Activated CD4-positive, alpha-beta T cell treated with anti-CD3 and anti-CD28 coated beads, Interleukin-2, amount 10 ng/mL, durations not matched to agents 7 days and 5 days (primary cell): Measurements from ENCODE around the gene SRGAP1. TPM values are rescaled to one million over a fixed set of nuclear protein-coding genes. Genes with fewer than 3 reads are reported as not detected.

ENCODE experiments used
- CTCF ChIA-PET: fragments of 350-600 bp; sonication (Branson Sonifier 250); formaldehyde crosslinking; loops from one replicate; lab custom pipeline; 2021; ENCODE audit warnings: antibody characterized with exemption; lab: Charles Lee
- POLR2A ChIA-PET: fragments of 350-600 bp; sonication (Branson Sonifier 250); formaldehyde crosslinking; loops from one replicate; lab custom pipeline; 2021; ENCODE audit warnings: antibody characterized with exemption; lab: Charles Lee
- DNase-seq: peaks from one replicate; pipeline ENCODE4 v3.0.0-alpha.2; 2020
- H3K27ac Mint-ChIP-seq: one replicate; pipeline ENCODE4 v1.8.0; 2021; ENCODE audit warnings: mild to moderate bottlenecking, moderate library complexity, mixed read lengths
- H3K27me3 Mint-ChIP-seq: one replicate; pipeline ENCODE4 v1.8.0; 2021; ENCODE audit warnings: mixed read lengths
- H3K36me3 Mint-ChIP-seq: one replicate; pipeline ENCODE4 v1.8.0; 2021; ENCODE audit warnings: low read depth, mixed read lengths
- H3K4me1 Mint-ChIP-seq: one replicate; pipeline ENCODE4 v1.8.0; 2021; ENCODE audit warnings: mixed read lengths
- H3K4me3 Mint-ChIP-seq: one replicate; pipeline ENCODE4 v1.8.0; 2021; ENCODE audit warnings: mild to moderate bottlenecking, moderate library complexity, mixed read lengths
- H3K9me3 Mint-ChIP-seq: one replicate; pipeline ENCODE4 v1.8.0; 2021; ENCODE audit warnings: mixed read lengths
- total RNA-seq, 2 experiments: library from RNA; stranded (reverse); gene quantifications; one replicate each; pipeline ENCODE4 v1.2.3, GENCODE V29; 2021

The SRGAP1 gene
- total RNA-seq, 2 experiments from 2014 or later: not detected

DNA sequence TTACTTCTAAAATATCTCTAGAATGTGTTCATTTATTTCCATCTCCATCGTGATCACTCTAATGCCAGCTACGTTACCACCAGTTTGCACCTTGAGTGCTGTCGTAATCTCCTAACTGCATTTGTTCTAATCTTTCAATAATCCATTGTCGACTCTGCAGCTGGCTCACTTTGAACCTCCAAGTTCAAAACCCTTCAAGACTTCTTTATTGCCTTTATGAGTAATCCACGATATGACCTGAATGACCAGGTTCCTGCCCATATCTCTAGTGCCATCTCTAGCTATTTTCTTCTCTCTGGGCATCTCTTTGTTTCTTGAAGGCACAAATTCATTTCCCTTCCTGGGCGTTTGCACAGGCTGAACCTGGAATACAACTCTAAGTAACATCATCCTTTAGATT is 76.7 kb downstream of the SRGAP1 start:
- ChIA-PET CTCF (no interaction called here), POLR2A (no interaction called here)

DNA sequence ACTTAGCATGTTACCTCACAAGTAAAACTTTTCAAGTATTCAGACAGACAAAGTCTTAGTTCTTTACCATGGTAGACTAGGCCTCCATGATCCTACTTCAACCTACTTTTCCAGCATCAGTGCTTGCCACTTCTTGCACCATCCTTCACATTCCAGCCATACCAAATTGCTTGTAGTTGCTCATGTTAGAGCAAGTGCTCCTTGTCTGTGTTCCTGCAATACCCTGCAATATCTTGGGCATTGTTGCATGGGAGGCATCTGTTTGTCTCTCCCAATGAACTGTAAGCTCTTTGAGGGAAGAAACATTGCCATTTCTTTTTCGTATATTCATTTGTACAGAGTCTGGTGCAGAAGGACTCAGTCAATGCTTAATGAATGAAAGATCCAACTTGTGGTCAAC is 78.0 kb downstream of the SRGAP1 start:
- DNase-seq: no peak
- H3K36me3 Mint-ChIP-seq: no peaks in the 10 kb centered on the region
- ChIA-PET POLR2A (no interaction called here), CTCF (no interaction called here)
- H3K9me3 Mint-ChIP-seq: no peaks in the 10 kb centered on the region
- H3K4me1 Mint-ChIP-seq: no peaks in the 10 kb centered on the region
- H3K4me3 Mint-ChIP-seq: no peak overlapping the region
- H3K27me3 Mint-ChIP-seq: peaks cover 1% of the 10 kb centered on the region
- H3K27ac Mint-ChIP-seq: no peak overlapping the region

More for the DNA sequence above, 76.7 kb downstream of the SRGAP1 start:
- H3K27me3 Mint-ChIP-seq: no peaks in the 10 kb centered on the region
- H3K36me3 Mint-ChIP-seq: no peaks in the 10 kb centered on the region
- H3K27ac Mint-ChIP-seq: no peak overlapping the region
- H3K4me3 Mint-ChIP-seq: no peak overlapping the region
- no peak for DNase-seq
- no peaks in the 10 kb centered on the region for H3K4me1 Mint-ChIP-seq
- H3K9me3 Mint-ChIP-seq: no peaks in the 10 kb centered on the region

DNA sequence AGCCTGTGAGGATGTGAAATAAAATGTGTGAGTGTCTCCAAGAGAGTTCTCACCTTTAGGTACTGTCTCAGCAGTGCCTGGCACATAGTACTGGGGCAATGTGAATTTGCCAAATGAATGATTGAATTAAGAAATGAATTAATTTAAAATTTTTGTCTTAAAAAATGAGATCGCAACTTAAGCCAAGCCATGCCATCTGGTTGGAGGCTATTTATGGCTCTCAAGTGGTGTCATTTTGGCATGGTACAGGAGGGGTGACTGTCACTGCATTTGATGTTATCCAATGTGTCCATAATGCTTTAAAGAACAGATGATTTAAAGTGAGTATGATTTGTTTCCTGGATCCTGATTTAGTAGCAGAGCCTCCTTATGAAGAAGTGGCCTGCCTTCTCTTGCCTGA is 80.3 kb downstream of the SRGAP1 start:
- no peaks in the 10 kb centered on the region for H3K9me3 Mint-ChIP-seq
- no peaks in the 10 kb centered on the region for H3K36me3 Mint-ChIP-seq

DNA sequence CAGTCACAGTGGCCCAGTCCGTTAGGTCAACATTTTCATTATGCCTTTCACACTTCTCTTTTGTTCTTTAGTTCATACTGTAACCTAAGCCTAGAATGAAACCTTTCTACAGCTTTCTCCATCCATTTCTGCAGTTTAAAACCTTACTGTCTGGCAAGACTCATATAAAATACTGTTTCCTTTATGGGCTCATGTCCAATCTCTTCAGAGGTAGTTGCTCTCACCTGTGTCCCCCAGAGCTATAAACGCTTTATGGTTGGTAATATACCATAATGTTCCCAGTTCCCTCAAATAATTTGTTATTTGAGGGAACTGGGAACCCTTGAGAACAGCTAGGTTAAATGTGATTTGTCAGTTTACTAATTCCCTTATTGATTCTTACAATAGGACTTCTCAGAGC is 83.0 kb downstream of the SRGAP1 start:
- Mint-ChIP-seq H3K4me1 (no peaks in the 10 kb centered on the region), H3K9me3 (no peaks in the 10 kb centered on the region), H3K27ac (no peak overlapping the region), H3K27me3 (peaks cover 3% of the 10 kb centered on the region), H3K36me3 (no peaks in the 10 kb centered on the region), H3K4me3 (no peak overlapping the region)
- ChIA-PET CTCF (interaction anchor here (0.5 kb wide), 1 partner anchor 113 kb away, joined by 6 read pairs; no protein-coding TSS in a partner anchor), POLR2A (no interaction called here)
- DNase-seq: no peak

More for the DNA sequence above, 80.3 kb downstream of the SRGAP1 start:
- Mint-ChIP-seq H3K4me1 (no peaks in the 10 kb centered on the region), H3K27me3 (peaks cover 1% of the 10 kb centered on the region), H3K4me3 (no peak overlapping the region), H3K27ac (no peak overlapping the region)
- POLR2A ChIA-PET: no interaction called here
- DNase-seq: no peak
- CTCF ChIA-PET: no interaction called here

DNA sequence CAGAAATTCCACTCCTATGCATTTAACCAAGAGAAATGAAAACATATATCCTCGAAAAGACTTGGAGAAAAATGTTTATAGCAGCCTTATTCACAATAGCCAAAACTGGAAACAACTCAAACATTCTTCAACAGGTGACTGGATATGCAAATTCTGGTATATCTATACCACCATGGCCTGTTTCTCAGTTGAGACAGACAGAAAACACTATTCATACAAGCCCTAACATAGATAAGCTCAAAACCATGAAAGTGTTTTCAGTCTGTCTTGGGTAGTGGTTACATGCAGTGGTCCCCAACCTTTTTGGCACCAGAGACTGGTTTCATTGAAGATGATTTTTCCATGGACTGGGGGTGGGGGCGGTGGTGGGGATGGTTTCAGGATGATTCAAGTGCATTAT is 83.8 kb downstream of the SRGAP1 start:
- Mint-ChIP-seq H3K36me3 (no peaks in the 10 kb centered on the region), H3K27me3 (peaks cover 3% of the 10 kb centered on the region), H3K9me3 (no peaks in the 10 kb centered on the region), H3K4me3 (no peak overlapping the region), H3K27ac (no peak overlapping the region), H3K4me1 (no peaks in the 10 kb centered on the region)
- DNase-seq: no peak
- ChIA-PET CTCF (interaction anchor here (0.5 kb wide), 1 partner anchor 114 kb away, joined by 6 read pairs; no protein-coding TSS in a partner anchor), POLR2A (no interaction called here)

DNA sequence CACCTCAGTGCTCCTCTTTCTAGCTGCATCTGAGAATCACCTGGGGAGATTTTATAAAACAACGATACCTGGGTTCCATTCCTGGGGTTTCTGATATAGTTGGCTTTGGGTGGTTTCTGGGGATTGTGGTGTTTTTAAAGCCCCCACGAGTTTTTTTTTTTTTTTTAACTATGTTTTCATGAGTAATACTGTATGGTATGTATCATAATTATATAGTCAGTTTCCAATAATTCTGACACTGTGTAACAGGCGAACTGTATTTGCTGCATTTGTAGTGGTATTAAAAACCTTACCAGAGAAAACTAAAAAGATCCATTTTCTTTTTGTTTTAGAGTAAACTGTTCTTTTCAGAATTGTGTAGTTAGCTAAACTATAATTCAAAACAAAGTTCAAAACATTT is 84.9 kb downstream of the SRGAP1 start:
- no peaks in the 10 kb centered on the region for H3K36me3 Mint-ChIP-seq
- ChIA-PET POLR2A (no interaction called here), CTCF (no interaction called here)
- H3K27me3 Mint-ChIP-seq: peaks cover 6% of the 10 kb centered on the region
- H3K9me3 Mint-ChIP-seq: no peaks in the 10 kb centered on the region
- DNase-seq: no peak
- no peak overlapping the region for H3K27ac Mint-ChIP-seq
- H3K4me1 Mint-ChIP-seq: no peaks in the 10 kb centered on the region
- no peak overlapping the region for H3K4me3 Mint-ChIP-seq

DNA sequence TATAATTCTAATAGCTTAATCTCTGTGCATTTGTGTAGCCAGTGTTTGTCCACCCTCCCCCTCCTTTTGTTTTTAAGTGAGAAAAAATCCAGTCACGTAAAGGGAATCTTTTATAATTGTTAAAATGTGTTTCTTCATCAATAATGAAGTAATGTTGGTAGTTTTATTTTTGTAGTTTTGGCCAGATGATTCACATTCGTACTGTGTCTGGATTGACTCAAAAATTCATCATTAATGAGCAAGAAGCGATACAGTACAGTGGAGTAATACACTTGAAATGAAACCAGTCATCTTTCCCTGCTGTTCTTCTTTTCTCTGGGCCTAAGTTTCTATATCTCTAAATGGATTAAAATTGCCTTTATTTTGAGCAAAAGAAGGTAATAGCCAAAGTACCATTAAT is 86.5 kb downstream of the SRGAP1 start:
- no peaks in the 10 kb centered on the region for H3K9me3 Mint-ChIP-seq
- no peak for DNase-seq
- CTCF ChIA-PET: interaction anchor here (1.0 kb wide), 1 partner anchor 332 kb away, joined by 3 read pairs; no protein-coding TSS in a partner anchor

DNA sequence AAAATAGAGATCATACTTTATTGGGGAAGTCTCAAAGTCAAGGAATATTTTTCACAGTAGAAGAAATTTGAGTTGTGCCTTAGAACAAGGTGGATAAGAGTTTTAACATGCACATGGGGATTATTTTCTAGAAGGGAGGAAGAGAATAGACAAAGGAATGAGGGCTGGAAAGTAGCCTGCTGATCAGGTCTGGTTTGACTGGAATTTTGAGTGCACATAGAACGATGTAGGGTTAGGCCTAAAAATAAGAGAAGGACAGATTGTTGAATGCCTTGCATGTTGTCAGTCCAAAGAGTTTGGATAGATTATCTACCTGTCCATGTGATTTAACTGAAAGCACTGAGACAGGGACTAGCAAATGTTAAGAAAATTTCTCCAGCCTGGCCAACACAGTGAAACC is 87.2 kb downstream of the SRGAP1 start:
- no peak for DNase-seq
- H3K4me1 Mint-ChIP-seq: no peaks in the 10 kb centered on the region
- H3K9me3 Mint-ChIP-seq: no peaks in the 10 kb centered on the region
- peaks cover 9% of the 10 kb centered on the region for H3K27me3 Mint-ChIP-seq
- H3K4me3 Mint-ChIP-seq: no peak overlapping the region
- no peak overlapping the region for H3K27ac Mint-ChIP-seq
- POLR2A ChIA-PET: no interaction called here
- no peaks in the 10 kb centered on the region for H3K36me3 Mint-ChIP-seq
- CTCF ChIA-PET: no interaction called here

More for the DNA sequence above, 86.5 kb downstream of the SRGAP1 start:
- Mint-ChIP-seq H3K27ac (no peak overlapping the region), H3K36me3 (no peaks in the 10 kb centered on the region), H3K27me3 (peaks cover 10% of the 10 kb centered on the region), H3K4me3 (no peak overlapping the region), H3K4me1 (no peaks in the 10 kb centered on the region)
- POLR2A ChIA-PET: no interaction called here

DNA sequence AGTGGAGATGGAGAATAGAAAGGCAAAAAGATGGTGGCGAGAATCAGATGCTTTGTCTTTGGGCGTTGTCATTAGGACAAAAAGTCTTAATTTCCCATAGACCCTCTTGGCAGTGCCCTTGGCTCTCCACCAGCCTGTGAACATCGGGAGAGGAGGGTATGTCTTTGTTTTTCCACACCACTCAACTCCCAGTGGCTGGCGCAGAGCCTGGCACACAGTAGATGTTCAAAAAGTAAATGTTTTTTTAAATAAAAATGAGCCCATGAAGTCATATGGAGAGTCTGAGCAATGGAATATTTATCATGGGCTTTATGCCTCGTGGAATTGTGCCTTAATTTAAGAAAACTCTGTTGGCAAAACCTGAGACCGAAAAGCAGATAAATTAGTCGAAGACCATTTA is 90.4 kb downstream of the SRGAP1 start:
- Mint-ChIP-seq H3K4me1 (no peaks in the 10 kb centered on the region), H3K4me3 (no peak overlapping the region), H3K27ac (no peak overlapping the region), H3K27me3 (peaks cover 8% of the 10 kb centered on the region), H3K9me3 (no peaks in the 10 kb centered on the region), H3K36me3 (no peaks in the 10 kb centered on the region)
- ChIA-PET CTCF (no interaction called here), POLR2A (no interaction called here)
- no peak for DNase-seq

DNA sequence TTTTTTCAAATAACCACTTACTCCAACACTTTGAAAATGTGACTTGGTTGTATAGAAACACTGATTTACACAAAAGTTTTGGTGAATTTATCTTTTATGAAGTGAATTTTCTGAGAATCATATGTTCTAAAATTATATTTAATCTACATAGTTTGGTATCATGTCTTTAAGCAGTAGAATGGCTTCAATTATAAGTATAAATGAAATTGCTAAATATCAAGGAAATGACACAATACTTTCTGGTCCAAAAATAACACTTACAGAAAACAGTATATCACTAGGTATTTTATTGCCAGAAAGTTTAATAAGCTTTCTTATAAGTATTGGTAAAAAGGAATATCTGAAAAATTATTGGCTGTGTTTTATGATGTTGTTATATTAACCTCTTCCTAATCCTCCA is 90.9 kb downstream of the SRGAP1 start:
- no peaks in the 10 kb centered on the region for H3K36me3 Mint-ChIP-seq
- ChIA-PET POLR2A (no interaction called here), CTCF (no interaction called here)
- no peak for DNase-seq
- H3K27me3 Mint-ChIP-seq: peaks cover 8% of the 10 kb centered on the region
- H3K9me3 Mint-ChIP-seq: no peaks in the 10 kb centered on the region
- H3K27ac Mint-ChIP-seq: no peak overlapping the region
- H3K4me1 Mint-ChIP-seq: no peaks in the 10 kb centered on the region
- H3K4me3 Mint-ChIP-seq: no peak overlapping the region

DNA sequence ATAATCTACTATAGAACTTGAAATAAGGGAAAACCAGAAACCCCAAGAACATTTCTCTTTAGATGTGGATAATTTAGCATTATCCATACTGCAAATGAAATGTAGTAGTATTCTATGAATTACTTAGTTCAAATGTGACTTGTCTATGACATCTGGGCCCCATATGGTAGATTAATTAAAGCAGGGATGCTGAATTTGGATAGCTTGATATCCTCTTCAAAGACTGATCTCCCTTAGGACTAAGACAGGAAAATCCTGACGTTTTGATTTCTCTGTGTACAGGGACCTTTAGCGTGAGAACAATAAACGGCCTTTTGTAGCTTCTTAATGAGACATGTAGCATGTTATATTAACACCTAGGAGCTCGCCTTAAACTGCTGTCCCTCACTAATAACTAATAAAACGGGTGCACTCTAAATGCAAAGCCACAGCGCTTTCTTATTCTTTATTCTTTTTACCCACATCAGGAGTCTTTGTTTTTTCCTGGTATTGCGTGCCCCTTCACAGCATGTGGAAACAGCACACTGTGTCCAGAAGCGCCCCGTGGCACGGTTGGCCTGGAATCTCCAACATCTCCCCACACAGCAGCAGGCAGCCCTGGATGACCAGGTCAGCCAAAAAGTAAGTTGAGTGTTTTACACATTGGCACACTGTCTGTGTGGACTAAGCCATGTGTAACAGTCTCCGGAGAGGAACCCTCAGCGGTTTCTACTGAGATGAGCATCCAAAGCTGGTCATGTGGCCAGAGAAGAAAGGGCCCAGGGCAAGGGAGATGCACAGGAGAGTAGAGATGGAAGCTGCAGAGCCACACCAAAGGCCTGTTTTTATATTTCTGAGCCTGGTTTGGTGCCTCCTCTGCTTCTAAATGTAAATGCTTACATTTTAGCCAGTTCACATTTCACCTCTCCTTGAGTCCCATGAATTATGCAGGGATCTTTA is 93.1 kb downstream of the SRGAP1 start:
- POLR2A ChIA-PET: no interaction called here
- no peaks in the 10 kb centered on the region for H3K4me1 Mint-ChIP-seq

DNA sequence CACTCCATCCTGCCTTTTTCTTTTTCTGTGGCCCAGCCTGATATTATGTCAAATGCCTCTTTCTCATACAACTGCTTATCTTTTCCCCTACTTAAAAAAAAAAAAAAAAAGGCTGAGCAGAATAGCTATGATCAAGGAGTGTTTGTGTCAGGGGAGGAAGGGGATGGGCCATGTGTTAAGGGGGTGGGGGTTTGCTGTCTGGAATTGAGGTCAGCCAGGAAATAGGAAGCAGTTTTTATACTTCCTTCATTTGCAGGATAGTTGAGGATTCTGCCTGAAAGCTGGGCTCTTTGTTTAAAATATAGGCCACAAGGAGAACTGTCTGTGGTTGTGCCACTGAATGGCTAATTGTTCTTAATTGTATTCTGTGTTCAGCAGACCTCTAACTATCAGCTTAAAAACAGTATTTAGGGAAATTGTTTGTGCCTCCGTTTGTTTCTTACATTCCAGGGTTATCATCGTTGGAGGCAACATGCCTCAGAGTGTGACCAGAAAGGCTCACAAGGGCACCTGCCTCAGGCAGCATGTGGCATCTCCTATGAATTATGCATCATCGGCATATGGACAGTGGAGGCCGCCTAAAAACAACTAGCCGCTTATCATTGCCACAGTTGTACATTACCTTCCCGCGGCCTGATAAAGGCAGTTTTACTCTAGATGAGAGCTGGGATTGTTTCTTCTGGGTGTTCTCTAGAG is 96.0 kb downstream of the SRGAP1 start:
- H3K27me3 Mint-ChIP-seq: peaks cover 2% of the 10 kb centered on the region
- no peak for DNase-seq
- no peak overlapping the region for H3K27ac Mint-ChIP-seq
- ChIA-PET POLR2A (no interaction called here), CTCF (no interaction called here)
- H3K4me1 Mint-ChIP-seq: no peaks in the 10 kb centered on the region
- no peak overlapping the region for H3K4me3 Mint-ChIP-seq
- no peaks in the 10 kb centered on the region for H3K9me3 Mint-ChIP-seq
- no peaks in the 10 kb centered on the region for H3K36me3 Mint-ChIP-seq

More for the DNA sequence above, 93.1 kb downstream of the SRGAP1 start:
- Mint-ChIP-seq H3K27ac (no peak overlapping the region), H3K9me3 (no peaks in the 10 kb centered on the region), H3K4me3 (no peak overlapping the region), H3K36me3 (no peaks in the 10 kb centered on the region), H3K27me3 (peaks cover 6% of the 10 kb centered on the region)
- CTCF ChIA-PET: no interaction called here
- DNase-seq: no peak

DNA sequence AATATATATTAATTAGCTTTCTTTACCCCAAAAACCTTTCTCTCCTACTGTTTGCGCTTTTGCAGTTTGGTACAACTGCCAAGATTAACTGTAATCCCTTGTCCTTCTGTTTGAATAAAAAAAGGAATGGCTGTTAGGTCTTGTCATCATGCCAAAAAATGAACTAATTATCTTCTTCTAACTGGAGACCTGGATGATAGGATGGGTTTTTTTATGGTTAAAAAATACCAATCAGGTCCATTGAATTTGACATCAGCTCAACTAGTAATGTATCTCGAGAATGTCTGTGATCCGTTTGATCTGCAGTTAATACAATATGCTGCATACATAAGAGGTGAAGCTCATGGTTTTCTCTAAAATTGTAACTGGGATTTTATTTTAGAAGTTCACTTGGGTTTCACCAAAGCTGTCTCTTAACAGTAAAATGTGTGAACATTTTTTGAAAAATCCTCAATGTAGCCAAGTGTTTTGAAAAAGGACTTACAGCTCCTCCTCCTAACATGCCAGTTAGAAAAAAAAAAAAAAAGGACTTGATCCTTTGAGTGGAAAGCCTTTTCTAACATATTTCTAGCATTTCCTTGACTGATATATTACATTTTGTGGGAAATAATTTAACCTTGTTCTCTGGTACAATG is 96.8 kb downstream of the SRGAP1 start:
- Mint-ChIP-seq H3K27me3 (no peaks in the 10 kb centered on the region), H3K36me3 (no peaks in the 10 kb centered on the region), H3K9me3 (no peaks in the 10 kb centered on the region), H3K4me3 (no peak overlapping the region), H3K4me1 (no peaks in the 10 kb centered on the region), H3K27ac (no peak overlapping the region)
- POLR2A ChIA-PET: no interaction called here
- CTCF ChIA-PET: interaction anchor here (0.7 to 0.9 kb wide), 2 partner anchors 22 to 81 kb away, joined by 3 read pairs; no protein-coding TSS in a partner anchor
- no peak for DNase-seq
